ENCODE results near the gene PHOSPHO1.

GRCh38 chr17:49214676-49215360, 15.8 kb downstream of the PHOSPHO1 start:
- TF ChIP-seq EZH2 (IDR thresholded peaks at IDR 0.05; ENCODE audit: borderline replicate concordance) (no peak), CTCF (IDR thresholded peaks at IDR 0.05; ENCODE audit: poor library complexity) (no peak)

All from hepatocyte (in vitro differentiated cells).